ENCODE measurements around the gene TBC1D22A. TPM values are rescaled to one million over a fixed set of nuclear protein-coding genes. Genes with fewer than 3 reads are reported as not detected.
A peak's percentile ranks its signal among the peaks of the same experiment; 100 is the strongest.

TBC1D22A gene
- total and polyA plus RNA-seq, 4 donors, result 4.1 to 12.4 (median 8.4) TPM

DNA sequence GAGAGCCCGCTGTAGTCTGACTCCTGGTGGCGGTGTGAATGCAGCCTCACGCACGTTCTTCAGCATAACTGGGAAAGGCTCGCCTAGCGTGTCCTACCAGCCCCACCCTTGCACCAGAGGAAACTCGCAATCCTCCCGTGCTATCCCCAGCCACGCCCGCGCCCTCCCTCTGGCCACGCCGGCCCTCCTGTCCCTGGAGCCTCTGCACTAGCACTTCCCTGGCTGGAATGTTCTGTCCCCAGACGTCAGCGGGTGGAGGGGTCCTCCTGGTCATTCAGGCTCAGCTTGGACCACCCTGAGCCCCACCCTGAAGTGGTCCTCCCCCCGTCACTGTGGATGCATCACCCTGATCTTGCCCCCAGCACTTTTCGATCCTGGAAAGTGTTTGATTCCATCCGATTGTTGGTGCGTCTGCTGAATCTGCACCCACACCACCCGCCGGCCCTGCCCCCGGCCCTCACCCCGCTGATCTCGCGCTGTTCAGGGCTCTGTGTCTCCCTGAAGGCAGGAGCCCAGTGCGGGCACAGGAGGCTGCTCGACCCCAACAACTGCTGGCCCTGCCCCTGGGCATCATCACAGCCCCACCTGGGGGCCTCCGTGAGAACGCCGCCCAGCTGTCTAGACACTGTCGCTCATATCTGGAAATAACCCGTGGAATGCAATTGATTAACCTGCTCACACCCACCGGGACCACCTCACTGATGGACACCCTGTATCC lies 437.0 kb downstream of the TBC1D22A start (continued):
- TF ChIP-seq, protein P1, sequence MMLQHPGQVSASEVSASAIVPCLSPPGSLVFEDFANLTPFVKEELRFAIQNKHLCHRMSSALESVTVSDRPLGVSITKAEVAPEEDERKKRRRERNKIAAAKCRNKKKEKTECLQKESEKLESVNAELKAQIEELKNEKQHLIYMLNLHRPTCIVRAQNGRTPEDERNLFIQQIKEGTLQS (IDR thresholded peaks at IDR 0.05), result no peak

DNA sequence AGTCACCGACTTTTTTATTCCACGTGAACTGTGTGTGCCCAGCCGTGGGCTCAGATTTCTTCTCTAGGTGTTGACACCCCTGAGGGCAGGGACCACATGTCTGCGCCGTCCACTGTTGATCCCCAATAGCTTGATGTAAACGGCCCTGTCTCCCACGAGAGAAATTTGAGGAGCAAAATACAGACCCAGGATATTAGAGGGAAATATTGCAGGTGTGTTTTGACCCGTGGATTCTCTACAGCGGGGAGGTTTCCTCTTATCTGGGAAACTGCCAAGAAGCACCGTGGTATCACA lies 437.5 kb downstream of the TBC1D22A start:
- DNase-seq (ENCODE audit: low spot score), result no peak
- TF ChIP-seq, protein P1 (IDR thresholded peaks at IDR 0.05), result no peak
- TF ChIP-seq RAD21 (IDR thresholded peaks at IDR 0.05), result no peak
- no peak for TF ChIP-seq RXRA (IDR thresholded peaks at IDR 0.05)
- TF ChIP-seq, protein P2, sequence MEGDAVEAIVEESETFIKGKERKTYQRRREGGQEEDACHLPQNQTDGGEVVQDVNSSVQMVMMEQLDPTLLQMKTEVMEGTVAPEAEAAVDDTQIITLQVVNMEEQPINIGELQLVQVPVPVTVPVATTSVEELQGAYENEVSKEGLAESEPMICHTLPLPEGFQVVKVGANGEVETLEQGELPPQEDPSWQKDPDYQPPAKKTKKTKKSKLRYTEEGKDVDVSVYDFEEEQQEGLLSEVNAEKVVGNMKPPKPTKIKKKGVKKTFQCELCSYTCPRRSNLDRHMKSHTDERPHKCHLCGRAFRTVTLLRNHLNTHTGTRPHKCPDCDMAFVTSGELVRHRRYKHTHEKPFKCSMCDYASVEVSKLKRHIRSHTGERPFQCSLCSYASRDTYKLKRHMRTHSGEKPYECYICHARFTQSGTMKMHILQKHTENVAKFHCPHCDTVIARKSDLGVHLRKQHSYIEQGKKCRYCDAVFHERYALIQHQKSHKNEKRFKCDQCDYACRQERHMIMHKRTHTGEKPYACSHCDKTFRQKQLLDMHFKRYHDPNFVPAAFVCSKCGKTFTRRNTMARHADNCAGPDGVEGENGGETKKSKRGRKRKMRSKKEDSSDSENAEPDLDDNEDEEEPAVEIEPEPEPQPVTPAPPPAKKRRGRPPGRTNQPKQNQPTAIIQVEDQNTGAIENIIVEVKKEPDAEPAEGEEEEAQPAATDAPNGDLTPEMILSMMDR (IDR thresholded peaks at IDR 0.05; ENCODE audit: low read depth, low read length, missing input control), result no peak
- H3K4me1 ChIP-seq (ENCODE audit: control insufficient read depth in 4 of 4, insufficient read depth in 4 of 4, low read length in 3 of 4), result peaks cover 13 to 29% (median 20%) of the 10 kb centered on the region in 4 donors
- no peak overlapping the region for H3K4me3 ChIP-seq (ENCODE audit: low read depth in 1 of 3, low read length in 3 of 3)
- WGBS, result 62% methylated on average over 10 of the region's 10 CpGs
- no peaks in the 10 kb centered on the region for H3K9me3 ChIP-seq (ENCODE audit: control insufficient read depth in 4 of 4, low read length in 3 of 4)
- H3K27me3 ChIP-seq (ENCODE audit: control insufficient read depth in 4 of 4, insufficient read depth in 4 of 4, low read length in 3 of 4), result no peaks in the 10 kb centered on the region
- no peak overlapping the region for H3K27ac ChIP-seq (ENCODE audit: low read depth in 1 of 2, low read length in 2 of 2)
- no peaks in the 10 kb centered on the region for H3K36me3 ChIP-seq (ENCODE audit: control insufficient read depth in 4 of 4, insufficient read depth in 3 of 4, low read depth in 1 of 4, low read length in 3 of 4)
- H3K9ac ChIP-seq (ENCODE audit: low read depth in 1 of 2, low read length in 2 of 2), result no peak overlapping the region

DNA sequence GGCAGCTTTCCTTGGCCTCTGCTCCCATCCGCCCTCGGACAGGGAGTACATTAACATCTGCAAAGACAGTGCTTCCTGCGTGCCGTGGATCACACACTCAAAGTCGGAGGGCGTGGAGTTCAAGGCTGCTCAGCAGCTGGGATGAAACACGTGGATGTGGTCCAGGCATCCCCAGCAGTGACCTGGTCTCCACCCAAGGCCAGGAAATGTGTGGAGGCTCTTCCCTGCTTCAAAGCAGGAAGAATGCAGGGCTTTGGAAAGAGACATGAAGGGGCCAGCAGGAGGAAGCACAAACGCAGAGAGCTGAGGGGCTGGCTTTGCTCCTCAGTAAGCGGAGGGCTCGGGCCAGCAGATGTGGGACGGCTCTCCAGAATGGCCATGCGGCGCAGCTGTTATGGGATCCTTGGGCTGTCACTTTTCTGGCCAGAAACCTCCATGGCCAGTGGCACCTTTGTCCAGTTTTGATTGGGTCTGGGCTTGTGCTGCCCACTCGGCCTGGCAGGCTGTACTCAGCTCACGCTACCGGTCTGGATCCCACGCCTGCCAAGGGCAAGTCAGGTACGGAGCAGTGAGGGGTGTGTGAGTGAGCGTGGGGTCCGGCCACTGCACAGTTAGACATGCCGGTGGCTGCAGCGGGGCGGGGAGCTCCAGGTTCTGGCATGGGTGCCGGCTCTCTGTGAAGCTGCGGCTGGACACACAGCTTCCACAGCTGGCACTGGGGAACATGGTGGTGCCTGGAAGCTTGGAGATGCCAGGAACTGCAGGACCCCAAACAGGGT lies 438.0 kb downstream of the TBC1D22A start:
- no peaks in the 10 kb centered on the region for H3K36me3 ChIP-seq (ENCODE audit: control insufficient read depth in 4 of 4, insufficient read depth in 3 of 4, low read depth in 1 of 4, low read length in 3 of 4)
- H3K27me3 ChIP-seq (ENCODE audit: control insufficient read depth in 4 of 4, insufficient read depth in 4 of 4, low read length in 3 of 4), result no peaks in the 10 kb centered on the region
- peaks cover 13 to 29% (median 20%) of the 10 kb centered on the region in 4 donors for H3K4me1 ChIP-seq (ENCODE audit: control insufficient read depth in 4 of 4, insufficient read depth in 4 of 4, low read length in 3 of 4)
- no peaks in the 10 kb centered on the region for H3K9me3 ChIP-seq (ENCODE audit: control insufficient read depth in 4 of 4, low read length in 3 of 4)
- TF ChIP-seq HNF4A (conservative IDR thresholded peaks at IDR 0.05), result peak in 1 of 2 donors; percentile 5
- TF ChIP-seq, protein P3, sequence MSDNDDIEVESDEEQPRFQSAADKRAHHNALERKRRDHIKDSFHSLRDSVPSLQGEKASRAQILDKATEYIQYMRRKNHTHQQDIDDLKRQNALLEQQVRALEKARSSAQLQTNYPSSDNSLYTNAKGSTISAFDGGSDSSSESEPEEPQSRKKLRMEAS (IDR thresholded peaks at IDR 0.05), result no peak
- TF ChIP-seq RAD21 (IDR thresholded peaks at IDR 0.05), result peak in 1 of 2 donors; percentile 12
- 71% methylated on average over 25 of the region's 25 CpGs for WGBS
- peak; percentile 29 for DNase-seq (ENCODE audit: low spot score)
- H3K4me3 ChIP-seq (ENCODE audit: low read depth in 1 of 3, low read length in 3 of 3), result no peak overlapping the region
- no peak overlapping the region for H3K9ac ChIP-seq (ENCODE audit: low read depth in 1 of 2, low read length in 2 of 2)
- H3K27ac ChIP-seq (ENCODE audit: low read depth in 1 of 2, low read length in 2 of 2), result no peak overlapping the region

DNA sequence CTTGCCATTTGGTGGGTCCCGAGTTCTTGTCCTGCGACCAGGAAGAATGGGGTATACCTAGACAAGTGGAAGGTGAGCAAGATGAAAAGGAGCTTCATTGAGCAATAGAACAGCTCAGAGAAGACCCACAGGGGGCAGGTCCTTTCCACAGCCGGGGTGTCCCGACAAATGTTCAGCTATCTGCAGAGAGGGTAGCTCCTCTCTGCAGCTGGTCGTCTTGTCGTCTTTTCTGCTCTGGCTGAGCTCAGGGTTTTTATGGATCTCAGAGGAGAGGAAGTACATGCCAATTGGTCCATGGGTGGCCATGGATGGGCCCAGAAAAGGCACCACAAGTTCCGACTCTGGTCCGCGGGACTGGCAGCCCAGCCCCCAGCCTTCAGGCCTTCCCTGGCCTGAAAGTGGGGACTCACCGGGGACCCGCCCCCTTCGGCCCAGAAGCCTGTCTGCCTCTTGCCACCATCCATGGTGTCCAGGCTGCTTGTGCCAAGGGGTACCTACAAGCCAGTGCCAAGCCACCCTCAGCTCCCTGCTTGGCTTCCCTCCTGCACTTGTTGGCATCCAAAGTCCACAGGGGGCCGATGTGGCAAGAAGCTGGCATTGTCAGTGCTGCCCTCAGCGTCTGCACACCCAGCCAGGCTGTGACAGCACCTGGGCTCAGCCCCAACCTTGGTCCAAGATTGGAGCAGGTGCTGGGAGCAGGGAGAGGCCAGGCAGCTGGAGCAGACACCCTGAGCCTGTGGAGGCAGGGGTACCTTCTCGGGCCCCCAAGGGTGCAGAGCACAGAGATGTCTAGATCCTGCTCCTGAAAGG lies 438.9 kb downstream of the TBC1D22A start:
- Histone ChIP-seq H3K4me3 (ENCODE audit: low read depth in 1 of 3, low read length in 3 of 3) (no peak overlapping the region), H3K27ac (ENCODE audit: low read depth in 1 of 2, low read length in 2 of 2) (peak overlapping the region in 1 of 2 donors; percentile 43)
- WGBS, result 65% methylated on average over 15 of the region's 15 CpGs
- TF ChIP-seq RAD21 (IDR thresholded peaks at IDR 0.05) (peak in 1 of 2 donors; percentile 52), JUND (IDR thresholded peaks at IDR 0.05) (peak in 1 of 2 donors; percentile 68), SP1 (IDR thresholded peaks at IDR 0.05) (peak; percentile 80), HNF4G (IDR thresholded peaks at IDR 0.05) (peak; percentile 78), FOXA1 (IDR thresholded peaks at IDR 0.05) (peak; percentile 77), RXRA (IDR thresholded peaks at IDR 0.05) (peak; percentile 46 to 92), YY1 (IDR thresholded peaks at IDR 0.05) (no peak), FOXA2 (IDR thresholded peaks at IDR 0.05) (no peak)
- TF ChIP-seq, protein P2 (IDR thresholded peaks at IDR 0.05; ENCODE audit: low read depth, low read length, missing input control), result no peak
- TF ChIP-seq, protein P4, sequence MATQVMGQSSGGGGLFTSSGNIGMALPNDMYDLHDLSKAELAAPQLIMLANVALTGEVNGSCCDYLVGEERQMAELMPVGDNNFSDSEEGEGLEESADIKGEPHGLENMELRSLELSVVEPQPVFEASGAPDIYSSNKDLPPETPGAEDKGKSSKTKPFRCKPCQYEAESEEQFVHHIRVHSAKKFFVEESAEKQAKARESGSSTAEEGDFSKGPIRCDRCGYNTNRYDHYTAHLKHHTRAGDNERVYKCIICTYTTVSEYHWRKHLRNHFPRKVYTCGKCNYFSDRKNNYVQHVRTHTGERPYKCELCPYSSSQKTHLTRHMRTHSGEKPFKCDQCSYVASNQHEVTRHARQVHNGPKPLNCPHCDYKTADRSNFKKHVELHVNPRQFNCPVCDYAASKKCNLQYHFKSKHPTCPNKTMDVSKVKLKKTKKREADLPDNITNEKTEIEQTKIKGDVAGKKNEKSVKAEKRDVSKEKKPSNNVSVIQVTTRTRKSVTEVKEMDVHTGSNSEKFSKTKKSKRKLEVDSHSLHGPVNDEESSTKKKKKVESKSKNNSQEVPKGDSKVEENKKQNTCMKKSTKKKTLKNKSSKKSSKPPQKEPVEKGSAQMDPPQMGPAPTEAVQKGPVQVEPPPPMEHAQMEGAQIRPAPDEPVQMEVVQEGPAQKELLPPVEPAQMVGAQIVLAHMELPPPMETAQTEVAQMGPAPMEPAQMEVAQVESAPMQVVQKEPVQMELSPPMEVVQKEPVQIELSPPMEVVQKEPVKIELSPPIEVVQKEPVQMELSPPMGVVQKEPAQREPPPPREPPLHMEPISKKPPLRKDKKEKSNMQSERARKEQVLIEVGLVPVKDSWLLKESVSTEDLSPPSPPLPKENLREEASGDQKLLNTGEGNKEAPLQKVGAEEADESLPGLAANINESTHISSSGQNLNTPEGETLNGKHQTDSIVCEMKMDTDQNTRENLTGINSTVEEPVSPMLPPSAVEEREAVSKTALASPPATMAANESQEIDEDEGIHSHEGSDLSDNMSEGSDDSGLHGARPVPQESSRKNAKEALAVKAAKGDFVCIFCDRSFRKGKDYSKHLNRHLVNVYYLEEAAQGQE (IDR thresholded peaks at IDR 0.05), result peak; percentile 59

More for the DNA sequence above, 438.9 kb downstream of the TBC1D22A start:
- H3K9me3 ChIP-seq (ENCODE audit: control insufficient read depth in 4 of 4, low read length in 3 of 4), result no peaks in the 10 kb centered on the region
- peak; percentile 26 for DNase-seq (ENCODE audit: low spot score)
- no peaks in the 10 kb centered on the region for H3K27me3 ChIP-seq (ENCODE audit: control insufficient read depth in 4 of 4, insufficient read depth in 4 of 4, low read length in 3 of 4)
- H3K9ac ChIP-seq (ENCODE audit: low read depth in 1 of 2, low read length in 2 of 2), result peak overlapping the region in 1 of 2 donors; percentile 21
- H3K4me1 ChIP-seq (ENCODE audit: control insufficient read depth in 4 of 4, insufficient read depth in 4 of 4, low read length in 3 of 4), result peaks cover 13 to 29% (median 20%) of the 10 kb centered on the region in 4 donors
- no peaks in the 10 kb centered on the region for H3K36me3 ChIP-seq (ENCODE audit: control insufficient read depth in 4 of 4, insufficient read depth in 3 of 4, low read depth in 1 of 4, low read length in 3 of 4)
